Sigmoid colon (tissue), 7 donors: ENCODE measurements around the gene CRACR2B. TPM values are rescaled to one million over a fixed set of nuclear protein-coding genes. Genes with fewer than 3 reads are reported as not detected.
A peak's percentile ranks its signal among the peaks of the same experiment; 100 is the strongest.

Source experiments
- DNase-seq: peaks from one replicate; pipeline ENCODE4 v3.0.0-alpha.2; 2019
- H3K27ac ChIP-seq, 4 donors: fragments of 200-600 bp; sonication (generic); one replicate each; pipeline ENCODE4 v1.5.1; 2016 to 2019; ENCODE audit warnings: mild to moderate bottlenecking in 1 of 4
- H3K27me3 ChIP-seq, 3 donors: fragments of 200-600 bp; sonication (generic); one replicate each; pipeline ENCODE4 v1.5.1; 2019; ENCODE audit warnings: mild to moderate bottlenecking in 1 of 3
- H3K36me3 ChIP-seq, 4 donors: fragments of 200-600 bp; sonication (generic); one replicate each; pipeline ENCODE4 v1.5.1; 2016 to 2019
- H3K4me1 ChIP-seq, 4 donors: fragments of 200-600 bp; sonication (generic); one replicate each; pipeline ENCODE4 v1.5.1; 2017 to 2019
- H3K4me3 ChIP-seq, 4 donors: fragments of 200-600 bp; sonication (generic); one replicate each; pipeline ENCODE4 v1.5.1; 2017 to 2019; ENCODE audit warnings: mild to moderate bottlenecking in 2 of 4, moderate library complexity in 1 of 4
- H3K9me3 ChIP-seq, 4 donors: fragments of 200-600 bp in 3 of 4; sonication (generic) in 3 of 4; one replicate each; pipeline versions ENCODE4 v1.5.1 to v1.6.1; 2013 to 2019
- EP300 ChIP-seq, 4 donors: sonication (generic); formaldehyde crosslinking; IDR thresholded peaks; one replicate each; pipeline ENCODE4 v1.6.1; 2017; ENCODE audit warnings: antibody characterized with exemption in 4 of 4
- POLR2A ChIP-seq, 2 donors: fragments of 450-650 bp; IDR thresholded peaks; one replicate each; pipeline ENCODE4 v1.6.1; 2016; ENCODE audit warnings: antibody characterized with exemption in 2 of 2, mild to moderate bottlenecking in 2 of 2, moderate library complexity in 2 of 2
- POLR2AphosphoS5 ChIP-seq, 4 donors: sonication (generic); formaldehyde crosslinking; IDR thresholded peaks; one replicate each; pipeline ENCODE4 v1.6.1; 2017; ENCODE audit warnings: antibody characterized with exemption in 4 of 4
- WGBS, 2 donors: extraction: QIAGEN DNeasy Blood & Tissue Kit; methylation state at CpG; one replicate each; pipeline ENCODE4 v1.1.7; 2013; 5-methylcytosine and 5-hydroxymethylcytosine counted together
- intact Hi-C: fragments of 100-400 bp; cut with DNase I; formaldehyde crosslinking; loops from one replicate; pipeline ENCODE4 v1.15.1; 2023
- polyA plus RNA-seq, 3 donors: library from polyadenylated mRNA; stranded (reverse); fragments of 200-250 nt; gene quantifications; one replicate each; pipeline ENCODE4 v1.2.3, GENCODE V29; 2013
- total RNA-seq, 4 donors: library from RNA; depleted of rRNA; stranded (reverse); fragments of >200 nt; gene quantifications; one replicate each; pipeline ENCODE4 v1.1.0, GENCODE V29; 2016
- TF ChIP-seq, protein P1 (sequence below), 4 experiments: fragments of 450-650 bp in 3 of 4; fragments of 200-600 bp in 1 of 4; IDR thresholded peaks; one replicate each; pipeline ENCODE4 v1.5.1; 2016 to 2019; ENCODE audit warnings: antibody characterized with exemption in 4 of 4, mild to moderate bottlenecking in 3 of 4, moderate library complexity in 2 of 4
- donor health status: healthy with polysubstance abuse.
- donor health status: Bipolar disorder and iron deficiency.
- donor health status: healthy.

The CRACR2B gene
- total and polyA plus RNA-seq, 7 donors: 1.5 to 149 (median 9.5) TPM

DNA sequence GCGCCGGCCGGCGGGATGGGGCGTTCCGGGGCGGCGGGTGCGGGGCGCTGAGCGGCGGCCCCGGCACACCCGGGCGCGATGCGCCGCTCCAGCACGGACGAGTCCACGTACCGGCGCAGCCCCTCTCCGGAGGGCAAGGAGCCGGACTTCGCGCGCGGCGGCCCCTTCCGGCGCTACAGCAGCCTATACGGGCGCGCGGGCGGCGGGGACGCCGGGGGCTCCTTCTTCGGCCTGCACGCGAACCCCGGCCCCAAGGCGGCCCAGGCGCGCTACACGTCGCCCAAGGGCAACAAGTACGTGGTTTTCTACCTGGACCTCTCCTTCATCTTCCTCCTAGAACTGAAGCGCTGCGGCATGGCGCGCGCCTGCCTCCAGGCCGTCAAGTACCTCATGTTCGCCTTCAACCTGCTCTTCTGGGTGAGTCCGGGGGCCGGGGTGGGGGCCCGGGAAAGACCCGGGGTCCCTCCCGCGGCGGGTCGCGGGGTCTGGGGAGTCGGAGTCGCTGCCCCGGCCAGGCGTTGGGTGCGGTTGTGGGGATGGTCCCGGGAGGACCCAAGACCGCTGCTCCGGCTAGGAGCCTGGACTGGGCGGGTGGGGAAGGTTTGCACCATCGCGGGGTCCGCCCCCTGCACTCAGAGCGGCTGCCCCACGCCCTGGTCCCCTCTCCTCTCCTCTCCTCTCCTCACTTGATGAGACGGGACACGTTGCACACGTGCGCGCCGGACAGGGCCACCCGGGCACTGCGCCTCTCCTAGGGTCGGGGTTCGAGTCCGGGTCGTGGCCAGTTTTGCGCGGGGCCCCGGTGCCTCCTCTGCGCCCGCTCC lies 22.4 kb downstream of the CRACR2B start:
- H3K27me3 ChIP-seq: peaks cover 0 to 23% (median 9%) of the 10 kb centered on the region in 3 donors
- intact Hi-C loops: loop anchor here (2.0 to 5.0 kb wide), 3 partner anchors 62 to 201 kb away; partner anchors contain the start of genes AP2A2 and CHID1
- no peak overlapping the region for H3K27ac ChIP-seq
- peaks cover 0 to 52% (median 43%) of the 10 kb centered on the region in 4 donors for H3K4me1 ChIP-seq
- no peak for DNase-seq
- 9 to 28% methylated on average over 97 of the region's 97 CpGs for WGBS, 2 donors
- H3K4me3 ChIP-seq: peak overlapping the region in 3 of 4 donors; percentile 41 to 54 (median 50)
- no peak for TF ChIP-seq EP300 (IDR thresholded peaks at IDR 0.05)
- no peak for TF ChIP-seq POLR2A (IDR thresholded peaks at IDR 0.05)
- no peaks in the 10 kb centered on the region for H3K9me3 ChIP-seq
- no peaks in the 10 kb centered on the region for H3K36me3 ChIP-seq

DNA sequence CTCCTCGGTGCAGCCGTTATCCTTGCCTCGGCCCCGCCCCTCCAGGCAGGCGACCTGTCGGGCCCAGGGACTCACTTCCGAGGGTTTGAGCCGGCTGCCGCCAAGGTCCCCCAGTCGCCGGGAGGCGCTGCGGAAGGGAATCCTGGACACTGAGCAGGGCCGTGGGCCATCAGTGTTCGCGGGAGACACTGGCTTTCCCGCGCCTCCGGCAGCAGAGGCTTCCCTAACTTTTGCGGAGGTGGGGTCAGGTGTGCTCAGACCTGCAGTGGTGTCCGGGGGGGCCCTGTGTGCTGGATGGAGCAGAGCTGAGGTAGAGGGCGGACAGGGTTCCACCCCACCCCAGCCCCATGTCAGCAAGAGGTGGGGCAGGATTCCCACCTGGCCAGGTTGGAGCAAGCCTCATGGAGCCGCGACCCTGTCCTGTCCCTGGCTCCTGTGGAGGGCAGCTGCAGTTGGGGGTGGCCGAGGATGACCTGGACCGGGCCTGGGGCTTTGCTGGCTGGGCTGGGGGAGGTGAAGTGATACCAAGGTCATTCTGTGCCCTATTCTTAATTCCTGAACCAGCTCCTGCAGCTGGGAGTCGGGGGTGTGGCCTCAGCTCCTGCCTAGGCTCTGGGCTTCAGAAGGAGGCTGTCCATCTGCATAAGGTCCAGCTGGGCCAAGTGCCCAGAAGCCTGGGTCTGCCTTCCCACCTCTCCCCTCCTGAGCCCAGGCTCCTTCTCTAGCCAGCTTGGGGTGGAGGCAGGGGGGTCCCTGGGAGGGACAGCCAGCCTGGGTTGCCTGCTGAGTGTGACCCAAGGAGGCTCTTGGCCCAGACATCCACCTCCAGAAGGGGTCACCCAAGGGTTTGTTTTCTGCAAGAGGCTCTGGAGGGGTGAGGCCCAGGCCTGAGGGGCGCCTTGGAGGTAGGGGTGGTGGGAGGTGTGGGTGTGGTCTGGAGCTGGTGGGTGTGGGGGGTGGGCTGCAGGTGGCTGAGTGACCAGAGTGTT lies 23.4 kb downstream of the CRACR2B start:
- 28 to 68% methylated on average over 28 of the region's 28 CpGs for WGBS, 2 donors
- H3K27me3 ChIP-seq: peaks cover 0 to 23% (median 9%) of the 10 kb centered on the region in 3 donors
- H3K4me1 ChIP-seq: peaks cover 0 to 42% (median 36%) of the 10 kb centered on the region in 4 donors
- peaks cover 0 to 7% (median 0%) of the 10 kb centered on the region in 4 donors for H3K36me3 ChIP-seq
- TF ChIP-seq, protein P1, sequence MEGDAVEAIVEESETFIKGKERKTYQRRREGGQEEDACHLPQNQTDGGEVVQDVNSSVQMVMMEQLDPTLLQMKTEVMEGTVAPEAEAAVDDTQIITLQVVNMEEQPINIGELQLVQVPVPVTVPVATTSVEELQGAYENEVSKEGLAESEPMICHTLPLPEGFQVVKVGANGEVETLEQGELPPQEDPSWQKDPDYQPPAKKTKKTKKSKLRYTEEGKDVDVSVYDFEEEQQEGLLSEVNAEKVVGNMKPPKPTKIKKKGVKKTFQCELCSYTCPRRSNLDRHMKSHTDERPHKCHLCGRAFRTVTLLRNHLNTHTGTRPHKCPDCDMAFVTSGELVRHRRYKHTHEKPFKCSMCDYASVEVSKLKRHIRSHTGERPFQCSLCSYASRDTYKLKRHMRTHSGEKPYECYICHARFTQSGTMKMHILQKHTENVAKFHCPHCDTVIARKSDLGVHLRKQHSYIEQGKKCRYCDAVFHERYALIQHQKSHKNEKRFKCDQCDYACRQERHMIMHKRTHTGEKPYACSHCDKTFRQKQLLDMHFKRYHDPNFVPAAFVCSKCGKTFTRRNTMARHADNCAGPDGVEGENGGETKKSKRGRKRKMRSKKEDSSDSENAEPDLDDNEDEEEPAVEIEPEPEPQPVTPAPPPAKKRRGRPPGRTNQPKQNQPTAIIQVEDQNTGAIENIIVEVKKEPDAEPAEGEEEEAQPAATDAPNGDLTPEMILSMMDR (IDR thresholded peaks at IDR 0.05): no peak
- TF ChIP-seq EP300 (IDR thresholded peaks at IDR 0.05) (no peak), POLR2A (IDR thresholded peaks at IDR 0.05) (no peak), POLR2AphosphoS5 (IDR thresholded peaks at IDR 0.05) (no peak)
- intact Hi-C loops: no loop called here
- no peak for DNase-seq
- H3K9me3 ChIP-seq: no peaks in the 10 kb centered on the region
- H3K27ac ChIP-seq: no peak overlapping the region
- no peak overlapping the region for H3K4me3 ChIP-seq

DNA sequence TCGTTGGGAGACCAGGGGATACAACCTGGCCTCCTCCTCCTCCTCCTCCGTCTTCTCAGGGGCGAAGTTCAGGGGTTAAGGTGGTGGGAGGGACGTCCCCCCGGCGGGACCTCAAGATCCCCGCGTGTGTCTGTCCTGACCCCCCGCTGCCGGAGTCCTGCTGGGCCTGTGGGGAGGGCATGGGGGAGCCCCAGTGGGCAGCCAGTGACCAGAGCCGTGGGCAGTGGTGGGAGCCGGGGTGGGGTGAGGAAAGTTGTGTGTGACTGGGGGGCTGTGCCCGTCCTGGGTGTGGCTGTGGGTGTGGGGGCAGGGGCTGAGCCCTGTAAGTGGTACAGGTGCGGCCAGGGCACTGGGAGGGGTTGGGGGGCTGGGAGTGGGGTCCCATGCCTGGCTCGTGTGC lies 25.0 kb downstream of the CRACR2B start:
- Histone ChIP-seq H3K27ac (no peak overlapping the region), H3K4me1 (peaks cover 0 to 35% (median 33%) of the 10 kb centered on the region in 4 donors), H3K27me3 (peaks cover 0 to 21% (median 9%) of the 10 kb centered on the region in 3 donors), H3K9me3 (no peaks in the 10 kb centered on the region), H3K4me3 (no peak overlapping the region), H3K36me3 (peaks cover 0 to 7% (median 0%) of the 10 kb centered on the region in 4 donors)
- WGBS, 2 donors: 41 to 77% methylated on average over 15 of the region's 15 CpGs
- DNase-seq: no peak
- intact Hi-C loops: no loop called here
- TF ChIP-seq POLR2A (IDR thresholded peaks at IDR 0.05) (no peak), EP300 (IDR thresholded peaks at IDR 0.05) (no peak), POLR2AphosphoS5 (IDR thresholded peaks at IDR 0.05) (no peak)
- TF ChIP-seq, protein P1 (IDR thresholded peaks at IDR 0.05): no peak

DNA sequence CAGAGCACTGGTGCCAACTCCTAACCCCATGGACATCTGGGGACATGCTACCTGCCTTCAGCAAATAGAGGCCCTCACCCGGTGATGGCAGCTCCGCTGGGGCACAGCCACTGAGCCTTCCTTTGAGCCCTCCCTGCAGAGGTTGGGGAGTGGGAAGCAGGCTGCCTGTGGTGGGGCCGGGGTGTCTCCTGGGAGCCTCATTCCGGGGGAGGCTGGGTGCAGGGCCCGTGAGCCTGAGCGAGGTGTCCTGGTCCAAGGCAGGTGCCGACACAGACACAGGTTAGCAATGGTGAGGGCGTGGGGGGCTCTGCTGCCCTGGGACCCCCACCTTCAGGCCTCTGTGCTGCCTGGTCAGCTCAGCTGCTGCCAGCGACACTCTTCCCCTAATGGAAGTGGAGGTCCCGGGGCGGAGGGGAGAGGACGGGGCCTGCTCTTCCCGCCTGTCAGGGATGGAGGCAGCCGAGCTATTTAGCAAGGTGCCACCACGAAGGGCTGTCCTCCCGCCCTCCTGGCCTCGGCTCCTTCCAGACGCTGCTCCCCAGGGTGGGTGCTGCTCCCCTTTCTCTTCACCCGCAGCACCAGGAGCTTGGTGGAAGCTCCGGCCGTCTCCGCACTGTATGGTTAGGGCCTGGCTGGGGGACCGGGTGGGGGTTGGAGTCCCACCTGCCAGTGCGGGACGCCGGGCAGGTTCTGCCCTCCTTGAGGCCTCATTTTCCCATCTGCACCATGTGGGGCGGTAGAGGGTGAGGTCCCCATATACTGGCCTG lies 26.1 kb downstream of the CRACR2B start:
- Histone ChIP-seq H3K9me3 (no peaks in the 10 kb centered on the region), H3K27me3 (peaks cover 0 to 10% (median 4%) of the 10 kb centered on the region in 3 donors), H3K36me3 (peaks cover 0 to 7% (median 0%) of the 10 kb centered on the region in 4 donors), H3K4me3 (no peak overlapping the region), H3K27ac (no peak overlapping the region), H3K4me1 (peaks cover 0 to 24% (median 23%) of the 10 kb centered on the region in 4 donors)
- intact Hi-C loops: no loop called here
- TF ChIP-seq POLR2AphosphoS5 (IDR thresholded peaks at IDR 0.05): no peak
- TF ChIP-seq, protein P1 (IDR thresholded peaks at IDR 0.05): no peak
- WGBS, 2 donors: 87 to 94% methylated on average over 27 of the region's 27 CpGs
- DNase-seq: no peak
